Smooth muscle cell (in vitro differentiated cells): ENCODE data around the gene CHMP1A. TPM values are rescaled to one million over a fixed set of nuclear protein-coding genes. Genes with fewer than 3 reads are reported as not detected.
A peak's percentile ranks its signal among the peaks of the same experiment; 100 is the strongest.

Source experiments
- DNase-seq: peaks from one replicate; lab custom pipeline; 2025; ENCODE audit not compliant: unreplicated experiment; lab: John Stamatoyannopoulos, UW
- H2AFZ ChIP-seq: fragments of 200-600 bp; sonication (generic); 2 replicates; pipeline ENCODE4 v1.6.0; 2016; ENCODE audit warnings: antibody characterized with exemption, low read depth, mild to moderate bottlenecking
- H3F3A ChIP-seq: fragments of 200-600 bp; sonication (generic); 2 replicates; pipeline ENCODE4 v1.6.0; 2017; ENCODE audit warnings: antibody characterized with exemption, low read depth
- H3K27ac ChIP-seq: fragments of 200-600 bp; sonication (generic); 2 replicates; pipeline ENCODE4 v1.5.1; 2016; ENCODE audit warnings: low read depth, mild to moderate bottlenecking
- H3K27me3 ChIP-seq: fragments of 200-600 bp; sonication (generic); 2 replicates; pipeline ENCODE4 v1.6.1; 2016; ENCODE audit warnings: low read depth, mild to moderate bottlenecking
- H3K36me3 ChIP-seq: fragments of 200-600 bp; sonication (generic); 2 replicates; pipeline ENCODE4 v1.5.1; 2016; ENCODE audit warnings: low read depth
- H3K4me1 ChIP-seq: fragments of 200-600 bp; sonication (generic); 2 replicates; pipeline ENCODE4 v1.5.1; 2016; ENCODE audit warnings: low read depth
- H3K4me2 ChIP-seq: fragments of 200-600 bp; sonication (generic); 2 replicates; pipeline ENCODE4 v1.6.0; 2016; ENCODE audit warnings: mild to moderate bottlenecking
- H3K4me3 ChIP-seq: fragments of 200-600 bp; sonication (generic); 2 replicates; pipeline ENCODE4 v1.5.1; 2016; ENCODE audit warnings: mild to moderate bottlenecking
- H3K79me2 ChIP-seq: fragments of 200-600 bp; sonication (generic); 2 replicates; pipeline ENCODE4 v1.6.0; 2016; ENCODE audit warnings: low read depth, mild to moderate bottlenecking
- H3K9ac ChIP-seq: fragments of 200-600 bp; sonication (generic); 2 replicates; pipeline ENCODE4 v1.6.0; 2016; ENCODE audit warnings: low read depth
- H3K9me3 ChIP-seq: fragments of 200-600 bp; sonication (generic); replicated peaks from 2 replicates; pipeline ENCODE4 v1.5.1; 2016; ENCODE audit warnings: low read depth
- H4K20me1 ChIP-seq: fragments of 200-600 bp; sonication (generic); 2 replicates; pipeline ENCODE4 v1.6.0; 2016; ENCODE audit warnings: low read depth
- CTCF ChIP-seq: fragments of 200-600 bp; sonication (generic); IDR thresholded peaks from 2 replicates; pipeline ENCODE4 v1.5.1; 2017; ENCODE audit warnings: borderline replicate concordance, mild to moderate bottlenecking, antibody characterized with exemption; ENCODE audit not compliant: insufficient read depth, poor library complexity, severe bottlenecking
- WGBS: methylation state at CpG from one replicate; pipeline ENCODE4 v1.1.7; 2016; ENCODE audit warnings: low lambda C conversion rate; 5-methylcytosine and 5-hydroxymethylcytosine counted together
- polyA plus RNA-seq: library from polyadenylated mRNA; unstranded; fragments of >200 nt; fragmentation: Nextera tagmentation; extraction: Ambion mirVana; gene quantifications from 2 replicates; pipeline ENCODE4 v1.2.1, GENCODE V29; 2016
- total RNA-seq: library from RNA; depleted of rRNA; stranded (reverse); fragments of >200 nt; gene quantifications from 2 replicates; pipeline ENCODE4 v1.2.3, GENCODE V29; 2014

The CHMP1A gene
- total and polyA plus RNA-seq, 2 experiments from 2014 or later = 40.0 to 68.4 TPM

GRCh38 chr16:89602273-89602951 is 55.1 kb downstream of the CHMP1A start:
- Histone ChIP-seq H3K9ac (no peak overlapping the region), H2AFZ (no peak overlapping the region), H3K9me3 (no peaks in the 10 kb centered on the region), H3K27me3 (no peaks in the 10 kb centered on the region), H3F3A (peaks cover 4% of the 10 kb centered on the region), H3K27ac (peak overlapping the region; percentile 65), H3K4me1 (peaks cover 8% of the 10 kb centered on the region), H4K20me1 (no peaks in the 10 kb centered on the region), H3K36me3 (no peaks in the 10 kb centered on the region), H3K4me3 (no peak overlapping the region), H3K79me2 (no peaks in the 10 kb centered on the region), H3K4me2 (peak overlapping the region; percentile 68)
- no peak for TF ChIP-seq CTCF
- WGBS = 4% methylated on average over 16 of the region's 22 CpGs
- peak; percentile 59 for DNase-seq

DNA sequence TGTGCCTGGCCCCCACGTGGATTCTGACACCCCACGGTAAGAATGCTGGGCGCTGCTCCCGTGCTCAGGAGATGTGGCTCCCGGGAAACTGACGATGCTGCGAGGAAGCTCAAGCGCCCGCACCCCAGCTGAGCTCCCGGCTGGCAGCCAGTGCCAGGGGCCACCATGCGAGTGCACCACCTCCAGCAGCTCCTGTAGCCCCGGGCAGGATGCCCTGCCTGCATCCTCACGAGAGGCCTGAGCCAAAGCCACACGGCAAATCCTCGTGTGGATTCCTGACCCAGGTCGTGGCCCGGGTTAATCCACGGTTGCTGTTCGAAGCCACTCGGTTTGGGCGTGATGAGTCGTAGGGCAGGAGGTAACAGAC is 55.6 kb downstream of the CHMP1A start:
- Histone ChIP-seq H2AFZ (no peak overlapping the region), H3K4me2 (peak overlapping the region; percentile 68)
- WGBS = 49% methylated on average over 22 of the region's 22 CpGs

DNA sequence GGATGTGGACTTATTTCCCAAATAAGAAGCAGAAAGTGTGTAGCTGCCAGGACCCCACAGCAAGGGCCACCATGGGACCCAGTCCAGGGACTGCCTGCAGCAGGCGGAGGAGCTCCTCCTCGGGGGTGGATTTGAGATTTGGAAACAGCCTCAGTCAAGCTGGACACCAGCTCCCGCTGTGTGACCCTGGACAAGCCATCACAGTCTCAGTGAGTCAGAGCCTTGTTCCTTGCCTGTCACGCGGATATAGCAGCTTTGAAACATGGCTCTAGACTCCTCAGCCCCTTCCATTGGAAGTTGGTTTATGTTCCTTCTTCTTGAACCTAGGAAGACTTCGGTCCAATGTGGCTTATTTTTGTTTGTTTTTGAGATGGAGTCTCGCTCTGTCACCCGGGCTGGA is 56.6 kb downstream of the CHMP1A start:
- Histone ChIP-seq H4K20me1 (no peaks in the 10 kb centered on the region), H3K79me2 (no peaks in the 10 kb centered on the region), H2AFZ (no peak overlapping the region), H3K27ac (no peak overlapping the region), H3K4me3 (no peak overlapping the region), H3K4me2 (no peak overlapping the region), H3K9ac (no peak overlapping the region), H3F3A (peaks cover 4% of the 10 kb centered on the region), H3K9me3 (no peaks in the 10 kb centered on the region), H3K27me3 (no peaks in the 10 kb centered on the region), H3K4me1 (peaks cover 8% of the 10 kb centered on the region), H3K36me3 (no peaks in the 10 kb centered on the region)
- TF ChIP-seq CTCF = no peak
- WGBS = 88% methylated on average over 8 of the region's 8 CpGs
- DNase-seq = no peak

More for the DNA sequence above, 55.6 kb downstream of the CHMP1A start:
- Histone ChIP-seq H3K27ac (peak overlapping the region; percentile 65), H3K27me3 (no peaks in the 10 kb centered on the region), H3K4me1 (peaks cover 8% of the 10 kb centered on the region), H3K9ac (no peak overlapping the region), H3K36me3 (no peaks in the 10 kb centered on the region), H4K20me1 (no peaks in the 10 kb centered on the region), H3K79me2 (no peaks in the 10 kb centered on the region), H3F3A (peaks cover 4% of the 10 kb centered on the region), H3K4me3 (no peak overlapping the region), H3K9me3 (no peaks in the 10 kb centered on the region)
- DNase-seq = no peak
- no peak for TF ChIP-seq CTCF

- H3K27me3 ChIP-seq = no peaks in the 10 kb centered on the region
- no peak for TF ChIP-seq CTCF
Observed at GRCh38 chr16:89600427-89600826, 57.1 kb downstream of the CHMP1A start.

More at GRCh38 chr16:89600427-89600826, 57.1 kb downstream of the CHMP1A start:
- H3K9me3 ChIP-seq = no peaks in the 10 kb centered on the region
- H4K20me1 ChIP-seq = no peaks in the 10 kb centered on the region
- WGBS = 92% methylated on average over 12 of the region's 12 CpGs
- DNase-seq = no peak
- no peak overlapping the region for H3K4me2 ChIP-seq
- H3F3A ChIP-seq = peaks cover 4% of the 10 kb centered on the region
- peaks cover 8% of the 10 kb centered on the region for H3K4me1 ChIP-seq
- H3K79me2 ChIP-seq = no peaks in the 10 kb centered on the region
- H3K27ac ChIP-seq = no peak overlapping the region
- H3K9ac ChIP-seq = no peak overlapping the region
- H3K36me3 ChIP-seq = no peaks in the 10 kb centered on the region
- no peak overlapping the region for H2AFZ ChIP-seq
- H3K4me3 ChIP-seq = no peak overlapping the region
